ENCODE results near the gene ZNF586. TPM values are rescaled to one million over a fixed set of nuclear protein-coding genes. Genes with fewer than 3 reads are reported as not detected.

The ZNF586 gene
- total and polyA plus RNA-seq, 10 of the 15 experiments (the other 5 are each of a cell fraction or from before 2014, with no cell fraction given) = 3.9 to 24.2 (median 15.0) TPM

- TF ChIP-seq BCLAF1 (IDR thresholded peaks at IDR 0.05) = no peak
- TF ChIP-seq SMC3 (IDR thresholded peaks at IDR 0.05; ENCODE audit: borderline replicate concordance, low read length) = no peak
- no peak for TF ChIP-seq CHD4 (IDR thresholded peaks at IDR 0.05)
- TF ChIP-seq EED (IDR thresholded peaks at IDR 0.05; ENCODE audit: low read depth) = no peak
- TF ChIP-seq RELA (IDR thresholded peaks at IDR 0.05; ENCODE audit: borderline replicate concordance, partially characterized antibody) = peak; percentile 19
These were observed 22.6 kb upstream of the ZNF586 start, which contains the start of gene ZNF776 (continued) for GRCh38 chr19:57746580-57747471.

- ChIA-PET CTCF (interaction anchor here (1.5 to 1.6 kb wide), 2 partner anchors 9 to 54 kb away, joined by 5 to 9 read pairs; no protein-coding TSS in a partner anchor), SMC1A (ENCODE audit: uncharacterized antibody, unreplicated experiment) (interaction anchor here (1.1 to 1.7 kb wide), 3 partner anchors 9 to 72 kb away, joined by 3 to 7 read pairs (median 5); no protein-coding TSS in a partner anchor), POLR2A (interaction anchor here (0.7 to 0.9 kb wide), 2 partner anchors 73 to 104 kb away, joined by 3 to 5 read pairs; no protein-coding TSS in a partner anchor), RAD21 (ENCODE audit: unreplicated experiment) (interaction anchor here (0.6 to 1.0 kb wide), 2 partner anchors 72 to 211 kb away, joined by 3 to 4 read pairs; no protein-coding TSS in a partner anchor)
- intact Hi-C loops (cut with micrococcal nuclease; ENCODE audit: unreplicated experiment) = loop anchor here (2.0 kb wide), 1 partner anchor 531 kb away; the partner anchor contains the start of gene ZNF8
- WGBS (ENCODE audit: insufficient coverage, insufficient replicate concordance, low lambda C conversion rate, missing lambda C conversion rate) = 47% methylated on average over 6 of the region's 6 CpGs
- peaks cover 8 to 33% of the 10 kb centered on the region in 2 experiments for H3K36me3 ChIP-seq (ENCODE audit: control insufficient read depth in 2 of 2, insufficient read depth in 2 of 2, low read length in 1 of 2)
- peak overlapping the region; percentile 85 for H3K4me2 ChIP-seq (ENCODE audit: control insufficient read depth, insufficient read depth)
- H3K9me3 ChIP-seq (replicated peaks; ENCODE audit: control insufficient read depth, insufficient read depth, low read length) = peaks cover 39% of the 10 kb centered on the region
- peaks cover 26% of the 10 kb centered on the region for H3K79me2 ChIP-seq (ENCODE audit: control insufficient read depth, insufficient read depth, low read length)
- in situ Hi-C loops (cut with MboI) = no loop called here
- H3K4me3 ChIP-seq = peak overlapping the region; percentile 96
- TF ChIP-seq TCF12 (IDR thresholded peaks at IDR 0.05; ENCODE audit: low read depth, low read length) (no peak), MLLT1 (IDR thresholded peaks at IDR 0.05) (peak; percentile 72)
- no peak for DNase-seq (ENCODE audit: low read depth, low spot score)
- FAIRE-seq = no peak
- peak overlapping the region; percentile 78 for H3K9ac ChIP-seq (ENCODE audit: control insufficient read depth, insufficient read depth, low read length)
- H3K4me1 ChIP-seq (ENCODE audit: control insufficient read depth, insufficient read depth, low read length) = no peaks in the 10 kb centered on the region
- peak overlapping the region; percentile 83 for H3K27ac ChIP-seq (ENCODE audit: control insufficient read depth, insufficient read depth)
- H2AFZ ChIP-seq (ENCODE audit: control insufficient read depth, low read depth, low read length) = peak overlapping the region; percentile 90; the same call in 1 of the 2 replicates
- H3K27me3 ChIP-seq (replicated peaks in 1 of 2; ENCODE audit: control insufficient read depth in 2 of 2, insufficient read depth in 2 of 2, low read length in 1 of 2) = no peaks in the 10 kb centered on the region
- ATAC-seq = peak; percentile 4; the same call in 2 of the 3 replicates
- no peaks in the 10 kb centered on the region for H4K20me1 ChIP-seq (ENCODE audit: control insufficient read depth, insufficient read depth)
- BruUV-seq (replicated peaks) = no TSS peak
These were observed 22.0 kb upstream of the ZNF586 start for GRCh38 chr19:57747472-57747807.
